Measurements from ENCODE around the gene FCHSD2. TPM values are rescaled to one million over a fixed set of nuclear protein-coding genes. Genes with fewer than 3 reads are reported as not detected.

The FCHSD2 gene
- total RNA-seq, 4 donors from 2014 or later = 20.4 to 42.4 (median 26.4) TPM

- no peak overlapping the region for H3K4me3 ChIP-seq
- H3K36me3 ChIP-seq = no peaks in the 10 kb centered on the region
- DNase-seq (ENCODE audit: extremely low spot score) = peak; percentile 47
- peak overlapping the region in 1 of 4 donors; percentile 9 for H3K27ac ChIP-seq (replicated peaks in 1 of 4)
- TF ChIP-seq POLR2A (IDR thresholded peaks at IDR 0.05; ENCODE audit: low read depth) = no peak
- TF ChIP-seq CTCF (IDR thresholded peaks at IDR 0.05) = no peak
- TF ChIP-seq EP300 (IDR thresholded peaks at IDR 0.05) = no peak
- TF ChIP-seq POLR2AphosphoS5 (IDR thresholded peaks at IDR 0.05) = no peak
- 81% methylated on average over 6 of the region's 6 CpGs for WGBS
- H3K9me3 ChIP-seq = no peaks in the 10 kb centered on the region
- intact Hi-C loops (cut with DNase I) = no loop called here
- no peaks in the 10 kb centered on the region for H3K27me3 ChIP-seq
- H3K4me1 ChIP-seq = peaks cover 32 to 60% (median 43%) of the 10 kb centered on the region in 4 donors
These were observed 4.0 kb upstream of the FCHSD2 start for GRCh38 chr11:73145986-73146575.

- DNase-seq (ENCODE audit: extremely low spot score) = peak; percentile 50
- H3K4me3 ChIP-seq = peak overlapping the region; percentile 85 to 94 (median 92)
- no peaks in the 10 kb centered on the region for H3K27me3 ChIP-seq
- intact Hi-C loops (cut with DNase I) = loop anchor here (5.0 kb wide), 1 partner anchor 311 kb away; no protein-coding TSS in a partner anchor
- H3K36me3 ChIP-seq = peaks cover 0 to 5% (median 0%) of the 10 kb centered on the region in 4 donors
- TF ChIP-seq CTCF (IDR thresholded peaks at IDR 0.05) (no peak), EP300 (IDR thresholded peaks at IDR 0.05) (no peak), POLR2AphosphoS5 (IDR thresholded peaks at IDR 0.05) (peak in 1 of 2 donors; percentile 2), POLR2A (IDR thresholded peaks at IDR 0.05; ENCODE audit: low read depth) (no peak)
- peak overlapping the region; percentile 96 to 98 (median 97) for H3K27ac ChIP-seq (replicated peaks in 1 of 4)
- WGBS = 12% methylated on average over 13 of the region's 13 CpGs
- H3K4me1 ChIP-seq = peaks cover 30 to 62% (median 50%) of the 10 kb centered on the region in 4 donors
- no peaks in the 10 kb centered on the region for H3K9me3 ChIP-seq
These were observed 1.2 kb upstream of the FCHSD2 start for GRCh38 chr11:73143126-73143838.

- 0% methylated on average over 7 of the region's 71 CpGs for WGBS
- Histone ChIP-seq H3K27me3 (no peaks in the 10 kb centered on the region), H3K4me1 (peaks cover 18 to 54% (median 44%) of the 10 kb centered on the region in 4 donors), H3K27ac (replicated peaks in 1 of 4) (peak overlapping the region; percentile 96 to 98 (median 97)), H3K36me3 (peaks cover 0 to 5% (median under 1%) of the 10 kb centered on the region in 4 donors), H3K4me3 (peak overlapping the region; percentile 85 to 94 (median 92)), H3K9me3 (no peaks in the 10 kb centered on the region)
- no peak for TF ChIP-seq EP300 (IDR thresholded peaks at IDR 0.05)
- DNase-seq (ENCODE audit: extremely low spot score) = peak; percentile 93
- intact Hi-C loops (cut with DNase I) = loop anchor here (2.0 to 5.0 kb wide), 2 partner anchors 35 to 309 kb away; no protein-coding TSS in a partner anchor
These were observed 600 bp downstream of the FCHSD2 start for GRCh38 chr11:73141309-73142127.

GRCh38 chr11:73141031-73141308 lies 1.1 kb downstream of the FCHSD2 start:
- Histone ChIP-seq H3K4me1 (peaks cover 18 to 49% (median 44%) of the 10 kb centered on the region in 4 donors), H3K4me3 (peak overlapping the region; percentile 85 to 94 (median 92)), H3K27me3 (no peaks in the 10 kb centered on the region), H3K27ac (replicated peaks in 1 of 4) (peak overlapping the region; percentile 96 to 98 (median 97)), H3K9me3 (no peaks in the 10 kb centered on the region), H3K36me3 (peaks cover 0 to 6% (median 2%) of the 10 kb centered on the region in 4 donors)
- intact Hi-C loops (cut with DNase I) = loop anchor here (2.0 to 5.0 kb wide), 2 partner anchors 36 to 309 kb away; no protein-coding TSS in a partner anchor
- TF ChIP-seq CTCF (IDR thresholded peaks at IDR 0.05) (no peak), EP300 (IDR thresholded peaks at IDR 0.05) (no peak), POLR2A (IDR thresholded peaks at IDR 0.05; ENCODE audit: low read depth) (no peak), POLR2AphosphoS5 (IDR thresholded peaks at IDR 0.05) (no peak)
- peak; percentile 90 for DNase-seq (ENCODE audit: extremely low spot score)
- 0% methylated on average over 17 of the region's 17 CpGs for WGBS
